GM21717 (cell line): ENCODE data around the gene DDR1.

Source experiments
- ATAC-seq: cut with Tn5 transposase; IDR thresholded peaks from one replicate; pipeline ENCODE4 v1.9.1; 2021; ENCODE audit warnings: mild to moderate bottlenecking, moderate library complexity; ENCODE audit not compliant: unreplicated experiment

The DDR1 gene

DNA sequence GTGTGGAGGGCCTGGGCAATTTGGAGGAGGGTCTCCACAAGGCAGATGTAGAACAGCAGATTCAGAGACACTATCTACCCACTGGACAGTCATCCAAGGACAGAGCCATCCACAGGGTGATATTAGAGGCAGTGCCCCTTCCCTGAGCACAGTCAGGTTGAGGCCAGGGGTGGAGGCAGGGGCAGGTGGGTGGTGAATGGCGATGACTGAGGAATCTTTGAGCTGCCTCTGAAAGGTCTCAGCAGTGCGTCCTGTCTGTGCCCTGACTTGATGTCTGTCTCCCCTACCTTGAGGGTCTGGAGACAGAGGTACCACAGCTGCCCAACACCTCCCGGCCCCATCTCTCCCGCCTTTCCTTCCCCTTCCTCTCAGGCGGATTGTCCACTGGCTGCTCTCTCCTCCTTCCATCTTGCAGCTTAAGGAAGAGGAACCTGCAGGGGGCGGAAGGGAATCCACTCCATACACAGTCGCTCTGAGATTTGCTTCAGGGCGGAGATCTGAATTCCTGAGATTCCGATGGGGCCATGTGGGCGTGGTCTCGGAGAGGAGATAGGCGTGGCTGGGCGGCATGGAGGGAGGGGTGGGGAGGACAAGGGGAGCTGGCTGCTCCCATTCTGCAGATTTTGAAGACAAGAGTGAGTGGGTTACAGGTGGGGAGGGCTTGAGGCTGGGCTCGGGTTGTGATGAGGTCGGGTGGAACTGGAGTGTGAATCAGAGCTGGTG lies 58.2 kb downstream of the DDR1 start:
- no peak for ATAC-seq

GRCh38 chr6:30944051-30944450 lies 59.7 kb downstream of the DDR1 start:
- no peak for ATAC-seq

GRCh38 chr6:30945281-30945680 lies 61.0 kb downstream of the DDR1 start:
- no peak for ATAC-seq

- no peak for ATAC-seq
Measured at GRCh38 chr6:30947231-30947630, 62.9 kb downstream of the DDR1 start.

DNA sequence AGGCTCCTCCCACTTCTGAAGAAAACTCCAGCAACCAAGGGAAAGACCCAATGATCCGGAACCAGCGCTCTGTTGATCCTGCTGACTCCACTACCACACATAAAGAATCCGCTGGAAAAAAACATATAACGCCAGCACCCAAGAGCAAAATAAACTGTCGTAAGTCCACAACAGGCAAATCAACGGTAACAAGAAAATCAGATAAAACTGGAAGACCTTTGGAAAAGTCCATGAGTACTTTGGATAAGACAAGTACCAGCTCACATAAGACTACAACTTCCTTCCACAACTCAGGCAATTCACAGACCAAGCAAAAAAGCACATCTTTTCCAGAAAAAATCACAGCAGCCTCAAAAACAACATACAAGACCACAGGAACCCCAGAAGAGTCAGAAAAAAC lies 64.5 kb downstream of the DDR1 start:
- ATAC-seq = no peak
